OCI-M2 (cell line): Measurements from ENCODE around the gene TRPC4.

Experiments used
- DNase-seq: peaks from one replicate; lab custom pipeline; 2025; ENCODE audit not compliant: unreplicated experiment; lab: John Stamatoyannopoulos, UW

TRPC4 gene

DNA sequence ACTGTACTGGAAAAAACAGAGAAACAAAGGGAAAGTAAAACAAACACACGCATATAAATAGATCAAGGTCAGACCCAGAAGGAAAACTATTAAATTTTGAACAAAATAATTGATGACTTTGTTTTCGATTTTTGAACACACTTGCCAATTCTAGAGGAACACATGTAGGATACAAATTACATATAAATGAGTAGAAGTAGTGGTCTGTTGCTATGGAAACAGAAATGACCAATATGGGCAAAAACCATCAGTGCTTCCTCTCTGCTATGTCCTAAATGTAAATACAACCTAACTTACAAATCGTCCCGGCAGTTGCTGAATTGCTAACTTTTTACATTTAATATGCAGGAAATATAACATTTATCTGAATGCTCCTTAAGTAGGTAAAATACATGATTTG is 205.8 kb downstream of the TRPC4 start:
- no peak for DNase-seq

DNA sequence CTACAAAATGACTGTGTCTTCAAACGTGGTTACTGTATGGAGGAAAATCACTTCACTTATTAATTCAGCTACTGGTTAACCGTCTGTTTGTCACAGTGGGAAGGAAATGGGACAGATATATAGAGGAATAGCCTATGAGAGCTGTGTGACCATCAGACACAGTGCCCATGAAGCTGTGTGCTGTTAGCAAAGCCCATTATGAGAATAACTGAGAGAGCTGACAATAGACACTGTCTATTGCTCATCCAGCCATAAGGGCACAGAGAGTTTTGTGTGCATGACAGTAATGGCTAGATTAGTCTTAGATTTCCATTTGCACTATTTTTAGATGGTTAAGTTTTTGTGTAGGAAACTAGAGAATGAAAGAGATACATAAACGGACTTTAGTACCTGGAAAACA is 206.9 kb downstream of the TRPC4 start:
- DNase-seq: no peak

DNA sequence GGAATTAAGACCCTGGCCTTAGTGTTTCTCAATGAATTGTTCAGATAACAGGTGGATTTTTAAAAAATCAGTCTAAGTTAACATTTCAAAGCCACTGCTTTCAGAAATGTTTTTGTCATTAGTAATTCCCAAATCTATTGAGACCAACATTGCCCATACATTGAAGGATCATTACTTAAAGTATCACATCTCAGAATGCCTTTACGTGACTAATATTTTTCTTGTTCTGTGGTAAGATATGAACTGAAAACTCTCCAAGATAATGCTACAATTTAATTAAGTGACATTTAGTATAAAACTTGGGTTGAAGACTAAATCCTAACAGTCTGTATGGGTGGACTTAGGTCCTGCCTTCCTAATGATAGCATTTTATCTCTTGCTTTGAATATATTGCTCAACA is 211.6 kb downstream of the TRPC4 start:
- DNase-seq: no peak

DNA sequence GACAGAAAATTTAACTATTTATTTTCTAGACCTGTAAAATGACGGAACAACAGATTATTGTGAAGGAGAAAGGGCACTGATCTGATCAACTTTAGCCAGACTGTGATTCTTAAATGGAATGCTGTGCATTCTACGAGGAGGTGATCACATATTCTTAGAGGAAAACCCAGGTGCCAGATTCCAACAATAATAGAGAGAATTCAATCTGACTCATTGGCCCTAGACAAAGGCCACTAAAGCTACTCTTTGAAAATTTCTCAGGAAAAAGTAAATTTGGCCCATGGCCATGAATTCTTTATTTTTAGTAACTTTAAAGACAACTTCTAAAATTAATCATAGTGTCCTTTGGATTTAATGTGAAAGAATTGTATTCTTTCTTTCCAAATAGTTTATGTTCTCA is 212.4 kb downstream of the TRPC4 start:
- DNase-seq: no peak

DNA sequence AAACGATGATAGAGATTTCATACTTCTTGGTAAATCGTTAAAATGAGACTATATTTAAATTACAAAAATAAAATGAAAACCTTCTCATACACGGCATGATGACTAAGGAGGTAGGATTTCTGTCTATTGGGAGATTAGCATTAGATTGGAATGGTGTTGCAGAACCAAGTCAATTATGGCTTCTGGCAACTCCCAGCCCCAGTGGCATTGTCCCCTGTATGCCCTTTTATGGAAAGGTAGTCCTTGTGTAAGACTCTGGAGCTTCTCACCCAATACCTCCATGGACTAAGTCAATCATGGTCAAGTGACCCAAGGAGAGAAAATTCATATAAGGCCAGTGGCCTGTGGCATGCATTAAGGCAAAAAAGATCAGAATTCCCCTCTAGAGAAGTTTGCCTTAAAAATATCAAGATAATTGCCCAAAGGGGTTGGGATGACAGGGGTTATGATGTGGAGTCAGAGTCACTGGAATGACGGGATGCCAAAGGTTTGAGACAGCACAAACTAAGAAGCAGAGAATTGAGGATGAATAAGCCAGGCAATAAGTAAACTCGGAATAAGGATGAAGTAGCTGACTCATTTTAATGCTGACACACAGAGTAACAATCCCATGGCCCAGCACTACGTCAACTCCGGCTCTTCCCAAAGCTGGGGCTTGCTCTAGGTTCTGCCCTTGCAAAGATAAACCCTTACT is 213.2 kb downstream of the TRPC4 start:
- DNase-seq: no peak

DNA sequence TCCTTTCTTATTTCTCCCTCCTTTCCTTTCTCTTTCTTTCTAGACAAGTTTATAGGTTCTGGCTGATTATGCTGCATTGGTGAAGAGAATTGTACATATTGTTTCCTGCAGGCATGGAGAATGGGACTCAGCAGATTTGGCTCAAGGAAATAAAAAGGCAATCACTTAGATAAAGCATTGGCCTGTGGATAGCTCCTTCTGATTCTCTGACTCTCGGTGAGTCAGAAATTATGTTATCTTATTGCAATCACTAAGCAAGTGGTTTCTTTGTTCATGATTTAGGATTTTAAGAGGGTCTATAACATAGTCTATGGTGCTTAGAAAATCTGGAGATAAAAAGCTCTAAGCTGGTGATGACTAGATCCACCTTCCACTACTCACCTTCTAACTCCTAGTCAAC is 217.0 kb downstream of the TRPC4 start:
- DNase-seq: no peak

DNA sequence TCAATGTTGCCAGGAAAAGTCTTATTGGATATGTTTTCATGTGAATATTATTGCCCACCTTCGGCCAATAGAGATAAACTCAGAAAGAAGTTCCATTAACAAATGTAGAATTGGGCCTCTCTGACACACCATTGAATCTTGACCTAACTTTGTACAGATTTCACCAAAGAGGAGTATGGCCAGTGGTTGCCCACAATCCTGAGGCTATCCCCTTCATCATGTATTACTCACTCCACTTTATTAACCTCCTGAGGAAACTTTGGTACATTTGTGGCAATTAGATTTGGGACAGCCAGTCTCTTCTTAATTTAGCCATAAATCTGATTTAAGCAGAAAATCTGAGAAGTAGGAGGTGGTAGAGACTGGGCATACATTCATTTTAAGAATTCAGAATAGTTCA is 217.7 kb downstream of the TRPC4 start:
- DNase-seq: no peak

DNA sequence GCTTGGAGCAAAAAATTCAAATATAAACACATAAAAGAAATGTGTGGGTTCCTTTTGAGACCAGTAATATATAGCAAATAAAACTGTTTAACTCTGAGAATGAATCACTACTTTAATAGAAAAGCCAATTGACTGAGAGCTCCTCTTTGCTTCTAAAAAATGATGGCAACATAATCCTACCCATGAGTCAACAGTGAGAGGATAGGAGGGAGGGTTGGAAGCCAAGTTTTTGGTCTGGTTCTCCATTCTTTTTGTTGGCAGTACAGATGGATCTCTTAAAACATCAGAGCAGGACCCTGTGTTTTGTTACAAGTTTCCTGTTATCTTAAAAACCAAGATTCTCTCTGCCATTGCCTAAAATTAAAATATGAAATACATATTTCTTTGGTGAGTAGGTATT is 221.0 kb downstream of the TRPC4 start:
- DNase-seq: no peak

DNA sequence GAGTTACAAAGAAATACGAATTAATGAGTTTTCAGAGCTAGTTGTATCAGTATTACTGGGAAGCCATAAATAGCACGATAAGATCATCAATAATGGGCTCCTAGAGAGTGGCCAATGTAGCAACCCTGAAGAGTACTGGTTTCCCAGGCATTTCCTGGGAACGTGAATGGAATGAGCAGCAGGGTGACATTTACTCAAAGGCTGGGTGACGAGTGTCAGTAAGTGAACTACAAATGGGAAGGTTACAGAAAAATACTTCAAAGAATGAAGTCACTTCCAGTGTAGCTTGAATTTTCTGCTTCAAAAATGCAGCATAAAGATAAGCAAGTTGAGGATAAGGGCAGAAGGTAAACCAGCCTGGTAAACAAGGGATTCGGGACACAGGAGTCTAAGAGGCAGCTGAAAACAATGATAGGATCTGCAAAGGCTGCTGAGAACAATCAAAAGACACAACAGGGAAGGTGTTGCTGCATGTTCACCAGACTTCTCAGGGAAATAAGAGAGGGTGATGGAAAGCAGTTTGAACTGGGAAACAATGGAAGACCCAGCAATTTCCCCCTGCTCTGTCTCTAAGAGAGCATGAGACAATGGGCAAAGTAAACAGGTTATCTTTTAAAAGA is 222.4 kb downstream of the TRPC4 start:
- DNase-seq: no peak

DNA sequence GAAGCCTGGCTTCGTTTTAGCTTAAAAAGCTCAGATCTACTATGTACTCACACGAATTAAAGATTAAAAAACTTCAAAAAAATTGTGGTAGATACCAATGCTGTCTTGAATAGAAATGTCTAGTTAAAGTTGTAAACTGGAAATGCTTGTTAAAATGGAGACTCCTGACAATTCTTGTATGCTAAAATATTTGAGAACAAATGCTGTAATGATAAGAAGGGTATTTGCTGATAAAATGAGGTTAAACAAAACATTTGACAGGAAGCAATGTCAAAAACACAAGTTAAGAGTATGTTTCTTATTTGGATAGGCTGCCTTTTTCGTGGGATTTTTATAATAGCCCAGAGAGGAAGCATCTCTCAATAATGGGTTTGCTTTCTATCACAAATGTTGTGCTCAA is 223.0 kb downstream of the TRPC4 start:
- DNase-seq: no peak

DNA sequence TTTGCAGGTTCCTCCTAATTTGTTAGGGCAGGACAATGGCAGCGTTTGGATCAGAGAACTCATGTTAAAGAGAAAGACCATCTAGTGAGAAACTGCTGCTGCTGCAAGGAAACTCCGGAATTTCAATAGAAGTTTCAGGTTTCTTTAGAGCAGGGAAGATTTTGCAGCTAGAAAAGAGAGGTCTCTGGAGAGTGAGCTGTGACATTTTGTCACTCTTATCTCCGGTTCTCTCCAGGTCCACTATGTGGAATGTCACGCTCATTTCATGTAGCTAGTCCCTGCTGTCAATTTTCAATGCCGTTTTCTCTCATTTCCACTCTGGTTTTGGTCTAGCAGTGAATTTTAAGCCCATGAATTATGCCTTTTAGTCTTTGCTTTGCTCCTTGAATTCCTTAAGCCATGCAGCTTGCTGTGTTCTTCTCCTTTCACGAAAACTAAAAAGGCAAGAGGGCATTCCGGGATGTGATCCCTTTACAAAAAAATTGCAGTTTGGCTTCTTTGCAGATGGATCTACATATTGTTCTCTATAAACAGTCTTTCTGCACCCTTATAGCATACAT is 224.3 kb downstream of the TRPC4 start:
- no peak for DNase-seq

DNA sequence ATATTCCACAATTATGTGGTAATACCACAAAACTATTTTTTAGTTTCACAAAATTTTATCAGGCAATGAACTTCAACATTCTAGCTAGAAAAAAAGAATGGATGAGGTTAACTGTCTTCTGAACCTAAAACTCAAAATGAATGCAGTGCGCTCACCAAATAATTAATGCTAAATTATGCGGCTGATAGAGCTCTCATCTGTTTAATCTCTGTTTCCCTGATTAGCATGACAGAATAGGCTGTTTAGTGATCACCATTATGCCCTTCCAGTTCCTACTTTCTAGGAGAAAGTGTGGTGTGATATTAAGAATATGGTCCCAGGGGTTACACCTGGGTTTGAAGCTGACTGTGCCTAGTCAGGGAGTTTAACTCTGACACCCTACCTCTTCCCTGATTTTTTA is 228.2 kb downstream of the TRPC4 start:
- no peak for DNase-seq

DNA sequence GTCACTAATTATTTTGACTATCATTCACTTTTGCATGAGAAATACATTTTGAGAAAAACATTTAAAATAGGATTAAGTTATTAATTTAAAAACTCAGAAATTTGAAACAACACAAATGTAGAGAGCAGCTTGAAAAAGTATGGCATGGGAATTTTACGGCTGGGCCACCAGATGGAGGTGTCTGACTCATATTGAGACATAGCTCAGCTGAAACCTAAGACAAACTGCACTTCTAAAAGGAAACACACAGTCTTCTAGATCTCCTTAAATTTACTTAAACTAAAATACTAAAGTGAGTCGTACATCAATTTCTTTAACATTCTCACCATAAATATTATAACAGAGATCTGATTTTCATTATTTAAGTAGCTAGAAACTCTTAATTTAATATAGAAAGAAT is 229.1 kb downstream of the TRPC4 start:
- DNase-seq: no peak

DNA sequence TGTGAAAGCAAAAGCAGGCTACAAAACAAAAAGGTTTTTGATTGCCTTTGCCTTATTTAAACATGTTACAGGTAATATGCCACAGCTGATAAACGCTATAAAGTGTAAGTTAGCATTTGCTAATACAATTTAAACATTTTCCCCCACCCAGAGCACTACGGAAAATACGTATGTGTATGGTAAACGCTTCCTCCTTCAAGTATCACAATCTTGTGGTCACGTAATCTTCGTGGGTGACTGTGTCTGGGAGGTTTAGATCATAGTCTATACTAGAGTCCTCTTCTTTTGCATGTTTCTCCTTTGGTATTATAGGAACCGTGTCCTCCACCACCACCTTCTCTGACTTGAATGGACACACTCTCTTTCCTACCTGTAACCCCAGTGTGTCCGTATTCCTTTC is 232.9 kb downstream of the TRPC4 start:
- DNase-seq: peak; percentile 14

DNA sequence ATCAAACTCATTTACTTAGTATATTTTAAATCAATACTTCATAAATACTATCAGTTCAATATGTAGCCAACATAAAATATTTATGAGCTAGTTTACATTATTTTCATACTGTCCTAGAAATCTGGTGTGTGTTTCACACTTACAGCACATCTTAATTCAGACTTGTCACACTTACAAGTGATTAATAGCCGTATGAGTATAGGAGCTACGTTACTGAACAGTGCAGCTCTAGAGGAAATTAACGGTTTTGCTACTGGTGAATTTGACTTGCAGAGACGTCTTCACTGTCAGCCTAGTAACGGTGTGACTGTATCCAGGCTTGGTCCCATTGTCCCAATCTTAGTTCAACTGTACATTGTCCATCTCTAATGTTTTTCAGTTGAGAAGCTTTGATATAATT is 237.3 kb downstream of the TRPC4 start:
- no peak for DNase-seq

DNA sequence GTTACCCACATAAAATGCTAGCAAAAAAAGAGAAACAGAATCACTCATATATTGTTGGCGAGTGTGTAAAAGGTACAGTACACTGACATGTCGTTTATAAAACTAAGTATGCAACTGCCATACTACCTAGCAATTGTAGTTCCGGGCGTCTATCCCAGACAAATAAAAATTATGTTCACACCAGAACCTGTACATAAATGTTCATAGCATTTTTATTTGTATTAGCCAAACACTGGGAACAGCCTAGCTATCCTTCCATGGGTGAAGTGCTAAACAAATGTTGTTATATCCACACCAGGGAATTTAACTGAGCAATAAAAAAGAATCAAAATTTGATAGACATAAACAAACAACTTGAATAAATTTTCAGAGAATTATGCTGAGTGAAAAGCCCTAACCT is 242.1 kb downstream of the TRPC4 start:
- no peak for DNase-seq

DNA sequence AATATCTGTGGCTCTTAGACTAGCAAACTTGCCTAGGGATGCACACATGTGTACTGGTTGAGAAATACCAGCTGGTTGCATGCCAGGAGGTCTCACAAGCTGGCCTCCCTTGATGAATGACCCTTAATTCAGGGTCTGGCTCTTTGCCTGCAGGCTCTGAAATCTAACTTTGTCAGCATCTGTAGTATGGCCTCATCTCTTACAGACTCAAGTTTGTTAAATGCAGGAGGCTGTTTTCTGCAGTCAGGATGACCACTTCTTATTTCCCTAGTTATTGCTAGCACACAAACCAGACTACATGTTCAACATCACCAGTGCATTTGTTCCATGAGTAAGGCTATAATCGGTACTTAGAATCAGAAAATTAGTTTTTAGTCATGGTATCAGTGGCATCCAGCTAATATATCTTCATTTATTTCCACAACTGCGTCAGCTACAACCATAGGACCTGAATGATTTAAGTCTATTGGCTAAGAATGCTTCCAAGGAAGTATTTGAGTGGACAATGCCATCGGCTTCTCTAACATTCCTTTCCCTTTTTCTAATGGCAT is 247.7 kb downstream of the TRPC4 start:
- DNase-seq: no peak

DNA sequence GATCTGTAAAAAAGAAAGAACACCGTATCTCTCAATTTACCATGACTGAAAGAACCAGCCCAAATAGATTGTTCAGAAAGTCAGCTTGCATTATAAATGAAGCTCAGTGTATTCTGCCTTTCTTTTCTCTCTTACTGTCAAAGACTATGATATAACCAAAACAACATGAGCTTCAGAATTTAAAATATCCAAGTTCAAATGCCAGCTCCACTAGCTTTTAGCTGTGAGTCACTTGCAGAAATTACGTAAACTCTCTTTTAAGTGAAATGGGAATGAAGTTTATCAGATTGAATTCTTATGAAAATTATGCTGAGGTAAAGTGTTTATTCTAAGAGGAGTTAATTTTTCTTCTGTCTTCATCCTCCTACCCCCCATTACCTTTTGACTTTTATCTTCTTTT is 251.0 kb downstream of the TRPC4 start:
- no peak for DNase-seq

DNA sequence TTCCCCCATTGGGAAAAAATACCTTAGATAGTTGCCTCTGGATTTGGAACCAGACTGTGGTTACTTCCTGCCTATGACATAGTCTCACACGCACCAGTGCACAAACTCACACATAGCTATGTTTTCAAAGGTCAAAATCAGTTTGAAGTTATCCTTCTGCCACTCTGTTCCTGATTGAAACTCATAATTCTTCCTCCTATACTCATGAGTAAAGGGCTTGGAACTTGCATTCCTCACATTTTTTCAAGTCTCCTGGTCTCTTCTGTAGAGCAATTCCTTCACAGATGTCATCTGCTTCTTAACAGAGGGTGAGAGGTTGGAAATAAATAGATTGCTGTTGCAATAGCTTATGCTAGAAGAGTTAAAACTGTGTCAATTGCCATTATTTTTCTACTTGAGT is 252.4 kb downstream of the TRPC4 start:
- no peak for DNase-seq

DNA sequence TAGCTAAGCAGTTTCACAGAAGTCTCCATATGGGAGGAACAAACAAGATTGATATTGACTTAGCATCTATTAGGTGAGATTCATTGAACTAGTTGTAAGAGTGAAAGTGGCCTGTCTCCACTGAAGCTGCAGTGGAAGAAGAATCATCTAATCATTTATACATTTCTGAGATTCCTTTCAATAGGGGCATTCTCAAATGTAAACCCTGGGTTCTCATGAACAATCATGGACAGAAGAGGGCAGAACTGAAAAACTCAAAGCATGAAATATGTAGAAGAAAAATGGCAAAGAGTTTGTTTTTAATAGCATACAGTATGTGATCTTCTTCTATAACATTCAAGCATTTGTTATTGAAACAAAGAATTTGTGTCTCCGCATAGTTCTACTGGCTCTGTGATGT is 253.4 kb downstream of the TRPC4 start:
- DNase-seq: no peak

DNA sequence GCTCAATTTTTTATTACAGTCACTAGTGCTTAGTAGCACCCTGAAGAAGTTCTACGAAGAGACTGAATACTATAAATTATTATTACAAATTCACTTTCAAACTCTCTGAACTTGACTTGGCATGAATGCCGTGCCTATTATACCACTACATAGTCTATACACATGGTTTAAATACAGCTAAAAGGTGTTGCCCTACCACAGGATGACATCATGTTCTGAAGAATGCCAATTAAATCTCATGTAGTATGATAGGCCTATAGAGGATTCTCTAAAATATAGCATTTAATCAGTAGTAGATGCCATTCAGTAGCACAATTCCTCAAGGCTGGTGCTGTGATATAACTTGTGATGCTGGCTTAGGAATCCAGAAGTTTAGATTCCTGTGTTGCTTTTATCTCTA is 254.3 kb downstream of the TRPC4 start:
- DNase-seq: no peak

DNA sequence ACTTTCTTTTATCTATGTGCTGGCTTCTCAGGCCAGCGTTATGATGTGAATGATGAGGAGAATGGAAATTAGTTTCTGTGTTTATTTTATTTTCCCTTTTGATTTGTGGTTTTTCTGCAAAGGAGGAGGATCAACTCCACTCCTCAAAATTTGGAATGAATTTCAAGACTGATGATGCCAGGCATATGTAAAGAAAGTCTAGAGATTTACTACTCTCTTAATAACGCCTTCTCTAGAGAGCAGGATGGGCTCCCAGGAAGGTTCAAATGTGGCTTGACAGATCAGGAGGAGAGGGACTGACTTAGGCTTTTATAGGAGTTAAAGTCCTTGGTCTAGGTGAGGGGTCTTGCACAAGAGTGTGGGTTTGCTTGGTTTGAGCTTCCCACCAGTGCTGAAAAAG is 255.9 kb downstream of the TRPC4 start:
- no peak for DNase-seq

DNA sequence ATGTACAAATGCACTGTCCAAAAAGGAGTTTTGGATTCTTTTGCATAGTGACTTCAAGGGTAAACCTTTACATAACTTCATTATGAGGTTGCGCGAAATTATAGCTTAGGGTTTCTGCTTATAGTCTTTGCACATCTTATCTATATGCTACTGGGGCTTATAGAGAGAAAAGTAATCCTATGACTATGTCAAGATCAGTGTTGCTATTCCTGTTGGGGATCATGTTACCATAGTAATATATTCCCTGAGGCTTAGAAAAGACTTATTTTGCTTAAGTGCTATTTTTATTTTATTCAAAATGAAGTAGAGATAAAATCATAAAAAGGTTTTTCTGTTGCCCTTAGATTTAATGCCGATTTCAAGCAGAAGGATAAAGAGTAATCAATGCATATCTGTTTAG is 256.3 kb downstream of the TRPC4 start:
- no peak for DNase-seq
